GM19043 (cell line): Measurements from ENCODE around the gene TOB1.

Experiments
- ATAC-seq: cut with Tn5 transposase; IDR thresholded peaks from one replicate; pipeline ENCODE4 v1.9.1; 2021; ENCODE audit warnings: low read depth; ENCODE audit not compliant: unreplicated experiment

TOB1 gene

GRCh38 chr17:50866261-50866949 is at the start of gene TOB1:
TOB1 (minus strand) TSS chr17:50866354; CDS start chr17:50864017, 2,337 bp downstream.
- ATAC-seq, result peak; percentile 64

GRCh38 chr17:50914505-50915063 is 48.4 kb upstream of the TOB1 start:
- no peak for ATAC-seq

- ATAC-seq, result no peak
Observed at GRCh38 chr17:50913120-50913519, 47.0 kb upstream of the TOB1 start.

GRCh38 chr17:50911890-50912289 is 45.7 kb upstream of the TOB1 start:
- ATAC-seq, result no peak

- no peak for ATAC-seq
Observed at GRCh38 chr17:50911450-50911849, 45.3 kb upstream of the TOB1 start.

- no peak for ATAC-seq
Observed at GRCh38 chr17:50909765-50910605, 43.8 kb upstream of the TOB1 start.

GRCh38 chr17:50908860-50909764 is 43.0 kb upstream of the TOB1 start:
- ATAC-seq, result no peak

GRCh38 chr17:50908140-50908859 is 42.1 kb upstream of the TOB1 start:
- no peak for ATAC-seq

- no peak for ATAC-seq
Observed at GRCh38 chr17:50906443-50906842, 40.3 kb upstream of the TOB1 start.

GRCh38 chr17:50905460-50905803 is 39.3 kb upstream of the TOB1 start:
- no peak for ATAC-seq

- no peak for ATAC-seq
Observed at GRCh38 chr17:50904518-50905459, 38.6 kb upstream of the TOB1 start.

- no peak for ATAC-seq
Observed at GRCh38 chr17:50903604-50904517, 37.7 kb upstream of the TOB1 start.

GRCh38 chr17:50902372-50903353 is 36.5 kb upstream of the TOB1 start:
- no peak for ATAC-seq

GRCh38 chr17:50900383-50900892 is 34.3 kb upstream of the TOB1 start:
- ATAC-seq, result no peak

- no peak for ATAC-seq
Observed at GRCh38 chr17:50899559-50900319, 33.6 kb upstream of the TOB1 start.

- ATAC-seq, result no peak
Observed at GRCh38 chr17:50899005-50899460, 32.9 kb upstream of the TOB1 start.
